ENCODE measurements around the gene ZBTB24. TPM values are rescaled to one million over a fixed set of nuclear protein-coding genes. Genes with fewer than 3 reads are reported as not detected.

The ZBTB24 gene
- total and polyA plus RNA-seq, 2 donors (not counting 1 experiment from before 2014, with no cell fraction given) = 4.4 to 8.6 TPM

DNA sequence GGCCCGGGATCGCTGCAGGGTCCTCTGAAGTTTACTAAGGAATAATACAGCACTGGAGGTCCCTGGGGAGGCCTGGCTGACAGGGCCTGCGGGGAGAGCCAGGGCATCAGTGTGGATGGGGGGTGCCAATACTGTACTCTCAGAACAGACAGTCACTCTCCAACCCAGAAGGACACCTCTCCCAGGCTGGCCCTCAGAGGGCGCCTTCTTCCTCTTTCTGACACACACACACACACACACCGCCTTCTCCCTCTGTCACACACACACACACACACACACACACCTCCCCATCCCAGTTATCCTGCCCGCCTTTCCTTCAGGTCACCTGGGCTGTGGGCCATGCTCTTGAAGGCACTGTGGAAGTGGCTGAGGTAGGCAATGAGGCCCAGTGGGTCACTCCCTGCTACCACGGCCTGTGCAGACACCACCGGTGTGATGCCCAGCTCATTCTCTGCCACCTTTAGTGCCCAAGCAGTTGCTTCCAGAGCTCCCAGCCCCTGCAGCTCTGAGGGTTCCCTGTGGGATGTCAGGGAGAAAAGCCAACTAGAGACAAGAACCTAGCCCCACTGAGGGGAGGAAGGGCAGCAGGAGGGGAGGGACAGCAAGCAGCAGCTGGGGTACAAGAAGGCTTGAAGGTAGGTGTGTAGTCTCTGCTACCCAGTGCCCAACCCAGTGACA lies 35.0 kb downstream of the ZBTB24 start:
- H3K79me2 ChIP-seq (ENCODE audit: control insufficient read depth, insufficient read depth, low read length) = no peaks in the 10 kb centered on the region
- no peaks in the 10 kb centered on the region for H3K27me3 ChIP-seq (ENCODE audit: control insufficient read depth, insufficient read depth, low read length)
- no peaks in the 10 kb centered on the region for H3K9me3 ChIP-seq (ENCODE audit: control insufficient read depth, insufficient read depth, low read depth, low read length)
- no peak overlapping the region for H2AFZ ChIP-seq (ENCODE audit: low read length)
- no peak overlapping the region for H3K4me2 ChIP-seq (ENCODE audit: extremely low read depth, insufficient read depth, low read length)
- no peaks in the 10 kb centered on the region for H4K20me1 ChIP-seq (ENCODE audit: control insufficient read depth, extremely low read depth, insufficient read depth, low read length)
- no peak overlapping the region for H3K27ac ChIP-seq (ENCODE audit: insufficient read depth, low read length)
- H3K4me3 ChIP-seq (replicated peaks in 1 of 4; ENCODE audit: control extremely low read depth in 1 of 4, insufficient read depth in 1 of 4, low read depth in 3 of 4, low read length in 4 of 4) = no peak overlapping the region
- peak in 1 of 2 donors; percentile 14 for DNase-seq (ENCODE audit: low read depth in 2 of 2)
- H3K36me3 ChIP-seq (ENCODE audit: control insufficient read depth, insufficient read depth, low read length) = peaks cover 46% of the 10 kb centered on the region
- H3K9ac ChIP-seq (ENCODE audit: insufficient read depth, low read length) = no peak overlapping the region
- H3K4me1 ChIP-seq (ENCODE audit: control insufficient read depth, extremely low read depth, insufficient read depth, low read length) = no peaks in the 10 kb centered on the region
- TF ChIP-seq, protein P1, sequence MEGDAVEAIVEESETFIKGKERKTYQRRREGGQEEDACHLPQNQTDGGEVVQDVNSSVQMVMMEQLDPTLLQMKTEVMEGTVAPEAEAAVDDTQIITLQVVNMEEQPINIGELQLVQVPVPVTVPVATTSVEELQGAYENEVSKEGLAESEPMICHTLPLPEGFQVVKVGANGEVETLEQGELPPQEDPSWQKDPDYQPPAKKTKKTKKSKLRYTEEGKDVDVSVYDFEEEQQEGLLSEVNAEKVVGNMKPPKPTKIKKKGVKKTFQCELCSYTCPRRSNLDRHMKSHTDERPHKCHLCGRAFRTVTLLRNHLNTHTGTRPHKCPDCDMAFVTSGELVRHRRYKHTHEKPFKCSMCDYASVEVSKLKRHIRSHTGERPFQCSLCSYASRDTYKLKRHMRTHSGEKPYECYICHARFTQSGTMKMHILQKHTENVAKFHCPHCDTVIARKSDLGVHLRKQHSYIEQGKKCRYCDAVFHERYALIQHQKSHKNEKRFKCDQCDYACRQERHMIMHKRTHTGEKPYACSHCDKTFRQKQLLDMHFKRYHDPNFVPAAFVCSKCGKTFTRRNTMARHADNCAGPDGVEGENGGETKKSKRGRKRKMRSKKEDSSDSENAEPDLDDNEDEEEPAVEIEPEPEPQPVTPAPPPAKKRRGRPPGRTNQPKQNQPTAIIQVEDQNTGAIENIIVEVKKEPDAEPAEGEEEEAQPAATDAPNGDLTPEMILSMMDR (conservative IDR thresholded peaks at IDR 0.05 in 1 of 2, IDR thresholded peaks at IDR 0.05 in 1 of 2; ENCODE audit: low read depth in 1 of 2, low read length in 2 of 2) = no peak
- TF ChIP-seq EZH2 (IDR thresholded peaks at IDR 0.05; ENCODE audit: low read length, missing control alignments) = no peak

DNA sequence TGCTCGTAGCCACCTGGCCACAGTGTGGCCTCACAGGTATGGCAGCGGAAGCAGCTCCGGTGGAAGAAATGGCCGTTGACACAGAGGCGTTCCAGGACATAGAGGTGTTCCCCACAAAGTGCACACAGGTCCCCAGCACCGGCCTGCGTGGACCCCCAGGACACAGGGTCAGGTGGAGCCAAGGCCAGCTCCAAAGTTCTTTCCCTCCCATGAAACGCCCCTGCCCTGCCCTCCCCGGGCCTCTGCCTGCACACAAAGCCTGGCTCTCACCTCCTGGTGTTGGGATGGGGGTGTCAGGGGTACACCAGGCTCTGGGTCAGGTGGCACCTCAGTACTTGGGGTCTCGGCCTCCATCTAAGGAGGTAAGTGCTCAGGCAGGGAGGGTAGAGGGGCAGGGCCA lies 35.9 kb downstream of the ZBTB24 start:
- no peaks in the 10 kb centered on the region for H3K27me3 ChIP-seq (ENCODE audit: control insufficient read depth, insufficient read depth, low read length)
- DNase-seq (ENCODE audit: low read depth in 2 of 2) = no peak
- peaks cover 44% of the 10 kb centered on the region for H3K36me3 ChIP-seq (ENCODE audit: control insufficient read depth, insufficient read depth, low read length)
- no peak overlapping the region for H3K27ac ChIP-seq (ENCODE audit: insufficient read depth, low read length)
- no peaks in the 10 kb centered on the region for H3K9me3 ChIP-seq (ENCODE audit: control insufficient read depth, insufficient read depth, low read depth, low read length)
- TF ChIP-seq, protein P1 (conservative IDR thresholded peaks at IDR 0.05 in 1 of 2, IDR thresholded peaks at IDR 0.05 in 1 of 2; ENCODE audit: low read depth in 1 of 2, low read length in 2 of 2) = no peak
- no peak for TF ChIP-seq EZH2 (IDR thresholded peaks at IDR 0.05; ENCODE audit: low read length, missing control alignments)
- no peak overlapping the region for H3K4me3 ChIP-seq (replicated peaks in 1 of 4; ENCODE audit: control extremely low read depth in 1 of 4, insufficient read depth in 1 of 4, low read depth in 3 of 4, low read length in 4 of 4)
- no peak overlapping the region for H2AFZ ChIP-seq (ENCODE audit: low read length)
- no peaks in the 10 kb centered on the region for H4K20me1 ChIP-seq (ENCODE audit: control insufficient read depth, extremely low read depth, insufficient read depth, low read length)
- H3K4me1 ChIP-seq (ENCODE audit: control insufficient read depth, extremely low read depth, insufficient read depth, low read length) = no peaks in the 10 kb centered on the region
- H3K4me2 ChIP-seq (ENCODE audit: extremely low read depth, insufficient read depth, low read length) = no peak overlapping the region
- no peak overlapping the region for H3K9ac ChIP-seq (ENCODE audit: insufficient read depth, low read length)
- no peaks in the 10 kb centered on the region for H3K79me2 ChIP-seq (ENCODE audit: control insufficient read depth, insufficient read depth, low read length)

DNA sequence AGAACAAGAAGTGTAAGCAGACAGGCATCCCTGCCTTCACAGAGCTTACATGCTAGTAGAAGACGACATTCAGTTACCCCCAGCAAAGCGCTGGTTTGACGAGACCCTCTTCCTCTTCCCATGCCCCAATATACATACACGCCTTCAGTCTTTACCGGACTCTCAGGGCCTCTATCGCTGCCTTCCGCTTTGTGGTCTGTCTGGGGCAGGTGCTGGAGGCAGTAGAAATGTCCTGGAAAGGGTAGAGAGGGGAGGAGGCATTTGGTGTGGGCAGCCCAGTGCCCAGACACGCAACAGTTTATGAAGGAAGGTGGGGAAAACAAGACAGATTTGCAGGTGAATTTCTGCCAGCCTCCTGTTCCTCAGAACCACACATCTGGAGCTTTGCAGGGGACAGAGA lies 36.5 kb downstream of the ZBTB24 start:
- no peaks in the 10 kb centered on the region for H3K79me2 ChIP-seq (ENCODE audit: control insufficient read depth, insufficient read depth, low read length)
- no peaks in the 10 kb centered on the region for H3K9me3 ChIP-seq (ENCODE audit: control insufficient read depth, insufficient read depth, low read depth, low read length)
- H4K20me1 ChIP-seq (ENCODE audit: control insufficient read depth, extremely low read depth, insufficient read depth, low read length) = no peaks in the 10 kb centered on the region
- H3K9ac ChIP-seq (ENCODE audit: insufficient read depth, low read length) = no peak overlapping the region
- H3K27ac ChIP-seq (ENCODE audit: insufficient read depth, low read length) = no peak overlapping the region
- H3K4me2 ChIP-seq (ENCODE audit: extremely low read depth, insufficient read depth, low read length) = no peak overlapping the region
- H3K4me1 ChIP-seq (ENCODE audit: control insufficient read depth, extremely low read depth, insufficient read depth, low read length) = no peaks in the 10 kb centered on the region
- peaks cover 39% of the 10 kb centered on the region for H3K36me3 ChIP-seq (ENCODE audit: control insufficient read depth, insufficient read depth, low read length)
- no peak overlapping the region for H2AFZ ChIP-seq (ENCODE audit: low read length)
- H3K4me3 ChIP-seq (replicated peaks in 1 of 4; ENCODE audit: control extremely low read depth in 1 of 4, insufficient read depth in 1 of 4, low read depth in 3 of 4, low read length in 4 of 4) = no peak overlapping the region
- no peak for DNase-seq (ENCODE audit: low read depth in 2 of 2)
- no peak for TF ChIP-seq EZH2 (IDR thresholded peaks at IDR 0.05; ENCODE audit: low read length, missing control alignments)
- TF ChIP-seq, protein P1 (conservative IDR thresholded peaks at IDR 0.05 in 1 of 2, IDR thresholded peaks at IDR 0.05 in 1 of 2; ENCODE audit: low read depth in 1 of 2, low read length in 2 of 2) = no peak
- H3K27me3 ChIP-seq (ENCODE audit: control insufficient read depth, insufficient read depth, low read length) = no peaks in the 10 kb centered on the region
